T-helper 1 cell (primary cell): Measurements from ENCODE around the gene SMTNL2.
A peak's percentile ranks its signal among the peaks of the same experiment; 100 is the strongest.
"Not testable (repeated sequence)": the region's sequence is repeated elsewhere in the genome, so short reads cannot be mapped to it uniquely, and the experiment has no call there.

Experiments used
- DNase-seq, 5 donors: peaks; one replicate each; pipeline ENCODE4 v3.0.0-alpha.2; 2012 to 2020

Gene SMTNL2

GRCh38 chr17:4587195-4587594 lies 2.9 kb downstream of the SMTNL2 start:
- no peak for DNase-seq

GRCh38 chr17:4587803-4588202 lies 3.5 kb downstream of the SMTNL2 start:
- no peak for DNase-seq

- no peak for DNase-seq
Observed at GRCh38 chr17:4588391-4588790, 4.1 kb downstream of the SMTNL2 start.

- DNase-seq: no peak
Observed at GRCh38 chr17:4588898-4589625, 4.7 kb downstream of the SMTNL2 start.

- not testable (repeated sequence) for DNase-seq
Observed at GRCh38 chr17:4590042-4590441, 5.7 kb downstream of the SMTNL2 start.

- no peak for DNase-seq
Observed at GRCh38 chr17:4590981-4591453, 6.7 kb downstream of the SMTNL2 start.

- no peak for DNase-seq
Observed at GRCh38 chr17:4591529-4591928, 7.2 kb downstream of the SMTNL2 start.

GRCh38 chr17:4592240-4593005 lies 8.1 kb downstream of the SMTNL2 start:
- no peak for DNase-seq

- no peak for DNase-seq
Observed at GRCh38 chr17:4593021-4593421, 8.7 kb downstream of the SMTNL2 start.

GRCh38 chr17:4594406-4594805 lies 10.1 kb downstream of the SMTNL2 start:
- DNase-seq: no peak

- peak in 2 of 5 donors; percentile 4 to 45 for DNase-seq
Observed at GRCh38 chr17:4594931-4595684, 10.8 kb downstream of the SMTNL2 start.

GRCh38 chr17:4595685-4596342 lies 11.5 kb downstream of the SMTNL2 start:
- DNase-seq: not testable (repeated sequence)

- no peak for DNase-seq
Observed at GRCh38 chr17:4596636-4597380, 12.5 kb downstream of the SMTNL2 start.

GRCh38 chr17:4597975-4598374 lies 13.6 kb downstream of the SMTNL2 start:
- no peak for DNase-seq

GRCh38 chr17:4598776-4599504 lies 14.6 kb downstream of the SMTNL2 start:
- no peak for DNase-seq

GRCh38 chr17:4599505-4600281 lies 15.4 kb downstream of the SMTNL2 start:
- no peak for DNase-seq

- no peak for DNase-seq
Observed at GRCh38 chr17:4600563-4600962, 16.2 kb downstream of the SMTNL2 start.

- DNase-seq: no peak
Observed at GRCh38 chr17:4601326-4601725, 17.0 kb downstream of the SMTNL2 start.

GRCh38 chr17:4602041-4602440 lies 17.7 kb downstream of the SMTNL2 start:
- DNase-seq: no peak

GRCh38 chr17:4604111-4604644 lies 19.8 kb downstream of the SMTNL2 start:
- no peak for DNase-seq
